NOMO-1 (cell line): ENCODE measurements around the gene HMGXB3.

Experiments
- DNase-seq, 2 experiments: peaks; one replicate each; lab custom pipeline; 2025; ENCODE audit not compliant: unreplicated experiment in 2 of 2; lab: John Stamatoyannopoulos, UW

Gene HMGXB3

DNA sequence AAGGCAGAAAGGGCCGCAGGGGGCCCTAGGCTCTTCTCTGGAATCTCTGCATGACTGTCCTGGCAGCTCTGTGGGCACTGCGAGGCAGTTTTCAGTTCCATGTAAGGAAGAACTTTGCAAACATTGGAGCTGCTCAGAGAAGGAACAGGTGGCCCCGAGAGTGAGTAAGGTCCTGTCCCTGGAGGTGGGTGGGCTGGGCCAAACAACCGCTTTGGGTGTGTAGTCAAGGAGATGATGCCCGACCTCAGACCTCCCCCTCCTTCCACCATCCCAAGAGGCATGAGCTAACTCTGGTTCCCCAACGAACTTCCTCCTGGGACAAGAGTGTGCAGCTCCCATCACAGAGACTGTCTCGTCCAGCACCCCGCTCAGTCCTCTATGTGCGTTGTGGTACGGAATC lies 65.3 kb downstream of the HMGXB3 start:
- DNase-seq: no peak

DNA sequence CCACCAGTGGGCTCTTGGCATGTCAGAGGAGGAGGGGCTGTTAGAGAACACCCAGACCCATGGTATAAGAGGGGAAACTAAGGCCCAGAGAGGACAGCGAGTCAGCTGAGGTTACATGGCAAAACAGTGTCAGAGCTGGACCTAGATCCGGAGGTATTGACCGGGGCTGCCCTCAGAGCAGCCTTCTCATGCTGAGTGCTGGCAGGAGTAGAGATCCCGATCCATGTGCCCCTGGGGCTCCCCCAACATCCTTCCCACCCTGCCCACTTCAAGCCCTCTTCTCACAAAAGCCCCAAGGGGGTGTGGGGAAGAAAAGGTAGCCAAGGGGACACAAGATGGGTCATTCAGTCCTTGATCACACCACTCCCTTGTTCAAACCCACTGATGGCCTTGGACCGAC lies 65.9 kb downstream of the HMGXB3 start:
- no peak for DNase-seq

DNA sequence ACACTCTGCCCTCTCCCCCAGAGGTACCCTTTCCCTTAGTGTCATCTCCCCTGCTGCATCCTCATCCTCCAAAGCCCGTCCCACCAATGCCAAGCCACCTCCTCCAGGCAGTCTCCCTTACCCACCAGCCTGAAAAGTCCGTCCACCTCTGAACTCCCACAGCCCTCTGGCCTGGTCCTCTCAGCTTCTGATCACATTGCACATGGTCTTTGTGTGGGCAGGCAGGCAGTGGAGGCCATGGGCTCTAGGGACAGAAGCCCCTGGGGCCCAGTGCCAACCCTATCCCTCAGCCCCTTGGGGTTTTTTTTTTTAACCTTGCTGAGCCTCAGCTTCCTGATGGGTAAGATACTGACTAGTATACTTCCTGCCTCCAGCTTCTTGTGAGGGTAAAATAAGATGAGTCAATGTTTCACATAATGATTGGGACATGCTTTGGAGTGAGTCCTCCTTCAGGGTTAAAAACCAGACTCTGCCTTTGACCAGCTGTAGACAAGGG lies 66.4 kb downstream of the HMGXB3 start:
- peak; percentile 52 to 70 for DNase-seq

DNA sequence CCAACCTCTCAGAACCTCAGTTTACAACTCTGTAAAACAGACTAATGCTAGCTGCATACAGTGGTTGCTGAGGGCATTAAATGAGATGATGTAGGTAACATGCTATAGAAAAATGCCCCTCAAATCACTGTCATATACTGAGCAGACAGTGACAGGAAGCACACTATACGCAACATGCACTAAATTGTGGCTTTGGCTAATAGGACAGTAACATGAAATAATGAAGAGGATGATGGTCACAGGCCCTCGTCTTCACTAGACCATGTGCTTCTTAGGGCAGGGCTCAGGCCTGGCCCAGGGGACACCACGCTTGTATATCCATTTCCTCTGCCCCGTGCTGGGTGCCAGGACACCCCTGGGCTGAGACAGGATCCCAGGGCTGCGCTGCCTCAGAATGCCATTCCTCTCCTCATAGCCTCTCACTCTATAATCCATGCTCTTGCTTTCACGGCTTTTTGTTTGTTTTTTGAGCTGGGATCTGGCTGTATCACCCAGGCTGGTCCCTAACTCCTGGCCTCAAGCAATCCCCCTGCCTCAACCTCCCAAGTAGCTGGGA lies 66.9 kb downstream of the HMGXB3 start:
- DNase-seq: peak in 1 of 2 experiments; percentile 46

DNA sequence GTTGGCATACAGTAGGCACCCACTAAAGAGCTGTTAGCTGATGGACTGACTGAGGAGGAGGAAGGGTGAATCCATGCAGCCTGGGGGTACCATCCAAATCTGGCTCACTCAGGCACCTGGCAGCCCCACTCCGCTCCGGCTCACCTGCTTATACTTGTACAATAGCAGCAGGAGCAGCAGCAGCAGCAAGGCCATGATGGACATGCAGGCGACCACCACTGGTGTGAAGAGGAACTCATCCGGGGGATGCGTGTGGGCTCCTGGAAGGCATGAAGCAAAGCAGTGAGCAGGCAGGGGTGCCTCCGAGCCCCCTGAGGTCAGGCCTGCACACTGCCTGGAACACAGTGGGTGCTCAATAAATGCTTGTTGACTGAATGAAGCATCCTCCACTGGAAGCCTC lies 67.5 kb downstream of the HMGXB3 start:
- no peak for DNase-seq

DNA sequence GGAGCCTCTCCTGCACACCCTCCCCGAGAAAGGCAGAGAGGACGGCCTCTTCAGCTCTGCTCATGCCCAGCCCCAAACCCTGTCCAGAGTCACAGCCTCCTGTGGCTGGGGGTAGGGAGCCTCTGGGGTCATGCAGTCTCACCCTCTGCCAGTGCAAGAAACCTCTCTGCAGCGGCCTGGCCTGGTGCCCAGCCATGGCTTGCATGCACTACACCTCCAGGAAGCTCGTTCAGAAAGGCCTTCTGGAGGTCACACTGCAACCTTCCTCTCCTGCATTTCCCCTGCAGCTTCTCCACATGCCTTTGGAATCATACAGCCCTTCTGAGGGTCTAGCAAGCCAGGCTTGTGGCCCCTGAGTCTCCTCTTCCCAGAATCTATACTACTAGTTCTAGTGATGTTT lies 67.9 kb downstream of the HMGXB3 start:
- no peak for DNase-seq

DNA sequence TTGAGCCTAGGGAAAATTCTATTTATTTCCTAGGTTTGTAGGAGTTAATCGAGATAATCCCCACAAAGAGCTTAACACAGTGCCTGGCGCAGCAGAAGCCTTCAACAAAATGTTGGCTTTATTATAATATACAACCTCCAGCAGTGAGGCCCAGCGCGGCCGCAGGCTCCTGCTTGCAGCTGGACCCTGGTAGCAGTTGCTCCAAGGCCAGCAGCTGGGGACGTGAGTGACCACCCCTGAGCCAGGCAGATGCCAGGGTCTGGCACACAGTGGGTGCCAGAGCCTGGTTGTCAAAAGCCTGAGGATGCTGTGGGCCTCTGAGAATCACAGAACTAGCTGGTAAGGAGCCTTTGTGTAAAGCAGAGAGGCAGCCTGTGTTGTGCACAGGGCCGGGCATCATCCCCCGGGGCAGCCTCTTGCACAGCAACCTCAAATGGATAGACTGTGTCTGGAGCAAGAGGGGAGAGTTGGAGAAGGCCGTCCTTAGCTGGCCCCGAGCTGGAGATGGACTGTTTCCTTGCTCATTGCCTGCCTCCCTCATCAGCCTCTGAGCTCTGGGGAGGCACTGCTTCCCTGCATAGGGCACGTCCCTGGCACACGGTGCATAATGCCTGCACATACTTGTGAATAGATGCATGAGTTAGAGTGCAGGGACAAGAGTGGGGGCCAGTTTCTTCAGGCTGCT lies 68.6 kb downstream of the HMGXB3 start:
- DNase-seq: no peak

DNA sequence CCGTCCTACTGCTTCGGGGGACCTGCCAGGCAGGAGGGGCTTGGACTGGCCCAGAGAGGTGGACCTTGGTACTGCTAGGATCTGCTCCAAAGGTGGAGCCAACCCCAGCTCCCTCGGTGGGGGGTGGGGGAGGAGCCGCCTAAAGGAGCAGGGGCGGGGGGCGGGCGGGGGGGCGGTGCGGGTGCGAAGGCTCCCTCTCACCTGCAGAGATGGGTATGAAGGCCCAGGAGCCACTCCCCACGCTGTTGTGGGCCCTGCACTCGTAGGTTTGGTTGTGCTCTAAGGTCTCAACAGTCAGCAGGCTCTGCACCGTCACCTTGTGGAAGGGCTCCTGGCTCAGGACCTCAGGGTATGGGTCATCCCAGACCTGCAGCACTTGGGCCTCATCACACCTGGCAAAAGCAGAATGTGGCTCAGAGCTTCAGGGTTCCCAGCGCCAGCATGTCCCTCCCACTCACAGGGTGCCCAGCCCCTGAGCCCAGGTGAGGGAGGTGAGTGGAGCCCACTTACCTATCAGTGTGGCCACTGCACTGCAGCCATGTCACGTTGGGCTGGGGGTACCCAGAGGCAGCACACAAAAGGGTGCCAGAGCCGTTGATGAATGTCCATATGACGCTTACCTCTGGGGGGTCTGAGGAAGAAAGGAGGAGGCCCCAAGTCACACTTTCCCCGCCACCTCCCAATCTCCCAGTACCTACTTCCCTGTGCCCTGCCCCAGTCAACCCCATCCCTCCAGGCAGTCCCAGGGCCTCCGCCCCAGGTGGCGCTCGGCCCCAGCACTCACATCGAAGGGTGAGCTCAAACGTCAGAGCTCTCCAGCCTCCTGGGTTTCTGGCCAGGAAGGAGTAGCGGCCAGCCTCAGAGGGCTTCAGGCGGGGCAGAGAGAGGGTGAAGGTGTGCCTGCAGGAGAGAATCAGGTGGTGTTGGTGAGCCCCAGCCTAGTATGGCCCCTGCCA lies 69.4 kb downstream of the HMGXB3 start:
- DNase-seq: no peak

DNA sequence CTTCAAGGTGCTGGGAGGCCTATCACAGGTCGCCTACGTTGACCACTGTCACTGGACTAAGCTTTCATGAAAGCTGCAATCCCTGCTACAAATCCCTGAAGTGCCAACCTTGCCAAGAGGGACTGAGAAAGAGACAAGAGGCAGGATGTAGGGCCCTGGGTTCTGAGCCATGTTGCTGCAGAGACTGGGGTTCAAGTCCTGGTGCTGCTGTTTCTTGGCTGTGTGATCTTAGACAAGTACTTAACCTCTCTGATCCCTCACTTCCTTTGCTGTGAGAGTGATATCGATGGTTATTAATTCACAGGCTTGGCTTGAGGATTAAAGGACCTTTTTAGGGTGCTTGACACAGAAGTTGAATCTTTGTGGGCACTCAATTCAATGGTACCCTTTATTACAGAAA lies 70.3 kb downstream of the HMGXB3 start:
- no peak for DNase-seq

DNA sequence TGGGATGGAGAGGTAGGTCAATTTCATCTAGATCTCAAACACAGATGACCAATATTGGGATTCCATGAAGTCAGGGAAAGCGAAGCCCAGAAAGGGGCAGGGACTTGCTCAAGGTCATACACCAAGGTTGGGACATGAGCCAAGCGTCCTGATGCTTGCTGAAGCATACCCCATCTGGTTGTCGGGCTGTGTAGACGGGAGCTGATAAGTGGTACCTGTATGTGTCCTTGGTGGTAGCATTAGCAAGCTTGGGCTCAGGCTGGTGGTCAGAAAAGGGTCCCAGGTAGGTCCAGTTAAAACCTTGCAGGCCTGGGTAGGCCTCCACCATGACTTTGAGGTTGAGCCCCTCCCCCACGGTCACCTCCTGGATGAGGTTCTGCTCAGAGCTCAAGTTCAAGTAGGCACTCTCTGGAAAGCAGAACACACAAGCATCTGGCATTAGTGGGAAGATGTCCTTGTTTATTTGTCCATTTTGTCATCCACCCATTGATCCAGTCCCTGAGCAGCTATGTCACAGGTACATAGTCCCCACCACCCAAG lies 72.6 kb downstream of the HMGXB3 start:
- no peak for DNase-seq

DNA sequence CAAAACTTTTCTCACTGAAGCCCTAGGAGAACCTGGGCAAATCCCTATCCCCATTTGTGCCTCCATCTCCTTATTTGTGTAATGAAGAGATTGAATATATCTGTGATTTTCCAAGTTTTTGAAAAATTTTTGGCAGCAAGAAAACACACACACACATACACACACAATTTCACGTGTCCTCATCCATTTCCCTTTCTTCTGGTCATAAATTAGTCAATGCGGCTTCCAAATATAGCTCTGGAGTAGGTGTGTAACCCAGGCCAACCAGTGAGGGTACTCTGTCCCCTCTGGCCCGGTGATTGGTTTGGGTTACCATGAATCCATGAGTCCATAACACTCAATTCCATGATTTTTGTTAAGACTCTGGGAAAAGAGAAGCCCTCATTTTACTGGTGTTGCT lies 73.1 kb downstream of the HMGXB3 start:
- no peak for DNase-seq

DNA sequence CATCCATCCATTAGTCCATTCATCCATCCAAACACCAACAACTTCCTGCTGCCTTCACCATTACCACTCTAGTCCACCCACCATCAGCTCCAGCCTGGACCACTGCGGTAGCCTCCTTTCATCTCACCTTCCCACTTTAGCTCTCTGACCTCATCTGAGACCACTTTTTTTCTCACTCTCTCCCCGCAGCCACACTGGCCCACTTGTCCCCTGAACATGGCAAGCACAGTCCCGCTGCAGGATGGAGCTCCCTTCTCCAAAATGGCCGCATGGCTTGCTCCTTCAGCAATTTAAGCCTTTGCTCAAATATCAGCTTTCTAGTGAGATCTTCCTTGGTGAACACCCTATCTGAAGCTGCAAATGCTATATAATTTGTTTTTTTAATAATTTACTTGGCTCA lies 74.7 kb downstream of the HMGXB3 start:
- no peak for DNase-seq

DNA sequence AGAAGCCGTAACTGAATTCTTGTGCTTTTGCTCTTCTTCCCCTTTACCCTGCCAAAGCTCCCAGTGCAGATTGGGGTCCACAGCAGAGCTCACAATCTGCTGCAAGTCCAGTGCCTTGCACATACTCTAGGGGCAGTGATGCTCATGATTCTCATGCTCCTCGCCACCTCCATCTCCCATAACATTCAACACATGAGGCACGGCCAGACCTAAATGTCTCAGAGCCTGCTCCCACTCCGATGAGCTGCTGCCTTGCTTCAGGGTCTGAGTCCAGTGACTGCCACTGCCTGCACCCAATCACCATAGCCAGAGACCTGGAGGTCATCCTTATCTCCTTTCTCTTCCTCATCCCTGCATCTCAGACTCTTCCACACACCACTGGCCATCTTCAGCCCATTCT lies 75.3 kb downstream of the HMGXB3 start:
- no peak for DNase-seq

DNA sequence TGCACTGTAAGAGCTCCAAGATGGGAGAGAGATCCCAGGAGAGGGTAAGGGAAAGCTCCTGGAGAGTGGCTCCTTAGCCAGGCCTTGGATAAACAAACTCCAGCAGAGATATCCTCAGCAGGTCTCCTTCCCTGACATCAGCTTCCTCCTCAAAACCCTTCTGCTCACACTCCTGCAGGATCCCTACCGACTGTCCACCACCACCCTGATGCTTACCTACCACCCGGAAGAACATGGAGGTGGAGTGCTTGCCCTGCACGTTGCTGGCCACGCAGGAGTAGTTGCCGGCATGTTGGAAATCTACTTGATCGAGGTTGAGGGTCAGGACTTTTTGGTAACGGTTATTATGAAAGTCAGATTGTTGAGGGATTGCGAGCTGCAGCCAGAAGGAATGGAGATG lies 76.5 kb downstream of the HMGXB3 start:
- no peak for DNase-seq

DNA sequence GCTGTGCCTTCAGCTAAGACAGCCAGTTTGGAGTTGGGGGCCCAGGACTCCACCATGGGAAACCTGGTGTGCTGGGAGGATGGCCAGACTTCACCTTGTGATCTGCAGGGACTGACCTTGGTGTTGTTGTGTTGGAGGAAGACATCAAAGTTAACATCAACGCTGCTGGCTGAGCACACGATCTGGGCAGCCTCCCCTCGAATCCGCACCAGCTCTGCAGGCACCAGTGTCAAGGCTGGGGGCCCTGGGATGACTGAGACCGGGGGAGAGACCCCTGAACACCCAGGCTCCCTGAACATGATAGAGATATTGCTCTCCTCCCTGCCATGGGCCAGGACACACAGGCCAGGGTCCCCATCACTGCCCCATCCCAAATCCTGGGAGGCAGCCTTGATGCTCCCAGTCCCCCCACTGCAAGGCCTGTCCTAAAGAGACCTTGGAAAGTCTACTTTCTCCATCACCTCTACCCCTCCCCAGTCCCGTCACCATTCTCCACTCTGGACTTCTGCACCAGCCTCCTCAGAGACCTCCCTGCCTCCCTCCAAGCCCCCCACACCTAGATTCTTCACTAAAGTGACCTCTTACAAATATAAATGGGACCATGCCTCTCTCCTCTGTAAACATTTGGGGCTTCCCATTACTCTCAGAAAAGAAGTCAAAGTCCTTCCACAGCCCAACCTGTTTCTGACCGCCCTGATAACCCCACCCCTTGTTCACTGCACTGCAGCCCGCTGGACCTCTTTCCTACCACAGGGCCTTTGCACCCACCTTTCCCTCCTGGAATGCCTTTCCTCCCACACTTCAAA lies 77.7 kb downstream of the HMGXB3 start:
- DNase-seq: no peak

DNA sequence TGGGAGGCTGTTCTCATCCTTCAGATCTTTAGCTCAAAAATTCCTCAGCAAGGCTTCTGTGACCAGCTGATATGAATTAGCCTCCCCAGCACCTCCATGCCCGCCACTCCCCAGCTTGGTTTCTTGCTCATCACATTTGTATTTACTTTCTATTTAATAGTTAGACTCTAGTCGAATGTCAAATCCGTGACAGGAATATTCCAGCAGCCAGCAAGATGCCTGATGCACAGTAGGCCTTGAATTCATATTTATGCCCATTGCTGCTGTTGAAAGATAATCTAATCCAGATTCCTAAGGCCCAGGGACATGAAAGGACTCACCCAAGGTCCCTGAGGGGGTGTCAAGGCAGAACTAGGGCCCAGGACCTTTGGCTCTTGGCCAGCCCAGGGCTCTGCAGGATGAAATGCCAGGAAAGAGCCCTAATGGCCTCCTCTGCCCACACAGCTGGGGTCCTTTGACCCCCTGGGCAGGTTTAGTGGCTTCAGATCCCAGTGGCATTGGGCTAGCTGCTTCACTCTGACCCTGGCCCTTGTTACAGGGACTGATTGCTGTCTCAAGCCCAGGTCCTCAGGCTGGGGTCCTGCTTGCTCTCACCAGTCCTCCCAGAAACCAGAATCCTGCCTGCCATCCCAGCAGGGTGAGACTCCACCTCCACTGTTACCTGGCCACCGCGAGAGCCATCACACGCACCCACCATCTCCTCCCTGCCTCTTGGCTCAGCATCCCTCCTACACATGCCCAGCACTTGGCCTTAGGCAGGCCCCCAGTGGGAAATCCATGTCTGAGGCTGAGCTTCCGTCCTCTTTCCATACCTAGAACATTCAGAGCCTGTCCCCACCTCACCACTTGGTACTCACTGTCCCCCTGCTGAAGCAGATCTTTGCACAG lies 78.5 kb downstream of the HMGXB3 start:
- DNase-seq: no peak

DNA sequence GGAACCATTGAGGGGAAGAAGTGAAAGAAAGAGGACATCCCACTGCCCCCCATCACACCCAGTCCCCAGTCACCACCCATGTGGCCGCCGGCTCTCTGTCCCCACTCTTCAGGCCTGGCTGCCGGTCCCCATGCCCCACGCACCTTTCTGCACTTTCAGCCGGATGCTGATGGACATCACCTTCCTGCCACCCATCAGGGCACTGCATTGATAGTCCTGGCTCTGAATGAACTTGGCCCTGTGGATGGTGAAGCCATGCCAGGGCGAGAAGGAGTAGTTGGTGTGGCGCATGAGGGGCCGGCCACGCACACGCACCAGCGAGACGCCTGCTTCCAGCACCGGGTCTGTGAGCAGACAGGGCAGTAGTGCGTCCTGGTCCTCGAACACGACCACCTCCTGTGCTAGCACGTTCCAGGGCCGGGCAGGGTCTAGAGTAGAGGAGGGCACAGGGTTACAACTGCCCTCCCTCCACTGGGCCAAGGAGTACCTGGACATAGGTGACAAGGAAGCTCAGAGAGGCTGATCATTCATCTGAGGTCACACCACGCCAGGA lies 79.4 kb downstream of the HMGXB3 start:
- DNase-seq: no peak

DNA sequence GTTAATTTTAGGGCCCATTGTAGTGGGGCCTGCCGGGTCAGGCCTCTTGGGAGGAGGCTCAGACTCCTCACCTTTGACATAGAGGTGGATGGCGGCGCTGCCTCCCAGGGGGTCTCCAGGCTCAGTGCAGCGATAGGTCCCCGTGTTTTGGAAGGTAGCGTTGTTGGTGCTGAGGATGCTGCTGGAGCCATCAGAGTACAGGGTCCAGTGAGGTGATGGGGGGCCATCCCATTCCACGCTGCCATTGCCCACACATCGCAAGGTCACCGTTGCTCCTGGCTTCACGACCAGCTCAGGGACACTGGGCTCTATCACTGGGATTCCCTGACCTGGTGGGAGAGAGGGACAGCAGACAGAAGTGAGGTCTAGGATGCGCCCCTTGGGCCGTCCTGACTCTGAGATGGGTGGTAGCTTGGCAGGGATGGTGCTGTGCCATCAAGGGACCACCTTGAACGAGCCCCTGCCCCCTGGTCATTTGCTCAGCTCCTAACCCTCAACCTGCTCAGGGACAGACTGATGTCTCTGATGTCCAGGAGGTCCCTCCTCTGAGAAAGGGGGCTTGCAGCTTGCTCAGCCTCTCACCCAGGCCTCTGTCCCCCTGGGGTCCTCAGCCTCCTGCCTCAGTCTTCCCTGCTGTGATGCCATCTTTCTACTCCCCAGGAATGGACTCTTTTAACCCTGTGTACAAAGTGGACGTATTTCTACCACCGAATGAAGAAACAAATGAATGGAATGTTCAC lies 80.3 kb downstream of the HMGXB3 start:
- no peak for DNase-seq
